GM12864 (cell line): ENCODE results near the gene ZNF165.
"Not testable (repeated sequence)": the region's sequence is repeated elsewhere in the genome, so short reads cannot be mapped to it uniquely, and the experiment has no call there.

ENCODE experiments used
- DNase-seq: peaks from one replicate; pipeline ENCODE4 v3.0.0-alpha.2; 2011; ENCODE audit warnings: low read depth
- H3K4me3 ChIP-seq: 2 replicates; pipeline ENCODE4 v1.5.1; 2011; ENCODE audit warnings: mild to moderate bottlenecking, low read depth, low read length, control low read depth
- TF ChIP-seq, protein P1 (sequence below): IDR thresholded peaks from 2 replicates; pipeline ENCODE4 v1.5.1; 2011; ENCODE audit warnings: low read depth, mild to moderate bottlenecking, moderate library complexity, low read length, control low read depth, inconsistent platforms; ENCODE audit errors: missing control alignments

ZNF165 gene

DNA sequence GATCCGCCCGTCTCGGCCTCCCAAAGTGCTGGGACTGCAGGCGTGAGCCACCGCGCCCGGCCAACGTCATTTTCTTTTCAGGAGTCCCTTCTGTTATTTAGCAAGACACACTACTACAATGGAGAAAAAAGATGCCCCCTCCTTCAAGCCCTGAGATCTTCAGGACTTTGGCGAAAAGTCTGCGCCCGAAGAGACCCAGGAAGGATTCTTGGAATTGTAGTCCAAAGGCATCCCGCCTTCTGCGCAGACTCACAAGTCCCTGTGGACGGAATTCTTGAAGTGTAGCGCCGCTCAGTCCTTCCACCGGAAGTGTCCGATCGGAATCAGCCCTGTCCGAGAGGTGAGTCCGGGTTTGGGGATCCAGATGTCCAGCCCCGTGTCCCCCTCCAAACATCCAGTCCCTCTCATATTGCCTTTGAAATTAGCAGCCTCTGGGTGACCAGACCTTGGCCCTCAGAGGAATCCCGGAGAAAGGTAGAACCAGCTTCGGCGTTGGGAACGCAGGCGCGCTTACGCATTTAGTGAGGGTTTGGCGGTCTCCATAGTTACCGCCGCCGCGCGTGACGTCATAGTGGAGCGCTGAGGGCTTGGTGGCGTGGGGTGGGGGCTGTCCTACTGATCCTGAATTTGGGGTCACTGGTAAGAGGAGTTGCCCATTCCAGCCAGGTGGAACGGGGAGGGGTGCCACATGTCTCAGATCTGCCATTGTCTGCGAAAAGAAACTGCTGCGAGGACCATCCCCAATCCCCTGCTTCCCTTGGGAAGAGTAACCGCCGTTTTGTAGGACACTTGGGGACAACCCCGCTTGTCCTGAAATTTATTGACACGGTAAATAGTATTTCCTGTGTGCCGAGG is 490 bp downstream of the ZNF165 start:
- H3K4me3 ChIP-seq, result peak overlapping the region; percentile 87
- TF ChIP-seq, protein P1, sequence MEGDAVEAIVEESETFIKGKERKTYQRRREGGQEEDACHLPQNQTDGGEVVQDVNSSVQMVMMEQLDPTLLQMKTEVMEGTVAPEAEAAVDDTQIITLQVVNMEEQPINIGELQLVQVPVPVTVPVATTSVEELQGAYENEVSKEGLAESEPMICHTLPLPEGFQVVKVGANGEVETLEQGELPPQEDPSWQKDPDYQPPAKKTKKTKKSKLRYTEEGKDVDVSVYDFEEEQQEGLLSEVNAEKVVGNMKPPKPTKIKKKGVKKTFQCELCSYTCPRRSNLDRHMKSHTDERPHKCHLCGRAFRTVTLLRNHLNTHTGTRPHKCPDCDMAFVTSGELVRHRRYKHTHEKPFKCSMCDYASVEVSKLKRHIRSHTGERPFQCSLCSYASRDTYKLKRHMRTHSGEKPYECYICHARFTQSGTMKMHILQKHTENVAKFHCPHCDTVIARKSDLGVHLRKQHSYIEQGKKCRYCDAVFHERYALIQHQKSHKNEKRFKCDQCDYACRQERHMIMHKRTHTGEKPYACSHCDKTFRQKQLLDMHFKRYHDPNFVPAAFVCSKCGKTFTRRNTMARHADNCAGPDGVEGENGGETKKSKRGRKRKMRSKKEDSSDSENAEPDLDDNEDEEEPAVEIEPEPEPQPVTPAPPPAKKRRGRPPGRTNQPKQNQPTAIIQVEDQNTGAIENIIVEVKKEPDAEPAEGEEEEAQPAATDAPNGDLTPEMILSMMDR, result no peak
- DNase-seq, result peak; percentile 93

DNA sequence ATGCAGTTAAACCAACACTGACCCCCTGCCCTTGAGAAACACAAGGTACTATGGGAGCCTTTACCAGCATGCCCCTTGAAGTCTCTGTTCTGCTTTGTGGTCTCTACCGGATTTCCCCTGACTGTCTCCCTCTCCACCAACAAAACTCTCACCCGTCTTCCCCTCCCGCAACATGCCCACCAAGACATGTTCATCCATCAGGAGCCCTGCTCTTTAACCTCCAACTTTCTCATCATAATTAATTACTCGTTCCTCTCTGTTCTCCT is 1.1 kb downstream of the ZNF165 start:
- DNase-seq, result peak; percentile 55
- peak overlapping the region; percentile 87 for H3K4me3 ChIP-seq
- TF ChIP-seq, protein P1, result no peak

DNA sequence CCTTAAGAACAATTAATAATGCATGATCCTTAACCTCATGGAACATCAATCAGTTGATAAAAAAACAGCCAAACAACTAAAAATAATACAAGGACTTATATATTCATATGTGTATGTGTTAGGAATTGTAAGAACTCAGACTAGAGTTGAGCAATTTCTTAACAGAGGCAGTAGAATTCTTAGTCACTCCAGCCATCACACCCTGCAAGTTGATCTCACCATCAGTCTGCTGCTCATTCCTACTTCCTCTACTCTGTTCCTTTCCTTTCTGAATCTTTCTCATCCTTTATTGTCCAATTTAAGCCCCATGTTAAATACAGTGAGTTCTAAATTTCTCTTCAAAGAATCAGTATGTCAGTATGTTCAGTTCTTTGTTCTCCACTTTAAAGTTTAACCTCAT is 2.6 kb downstream of the ZNF165 start:
- no peak overlapping the region for H3K4me3 ChIP-seq
- no peak for DNase-seq
- TF ChIP-seq, protein P1, result no peak

DNA sequence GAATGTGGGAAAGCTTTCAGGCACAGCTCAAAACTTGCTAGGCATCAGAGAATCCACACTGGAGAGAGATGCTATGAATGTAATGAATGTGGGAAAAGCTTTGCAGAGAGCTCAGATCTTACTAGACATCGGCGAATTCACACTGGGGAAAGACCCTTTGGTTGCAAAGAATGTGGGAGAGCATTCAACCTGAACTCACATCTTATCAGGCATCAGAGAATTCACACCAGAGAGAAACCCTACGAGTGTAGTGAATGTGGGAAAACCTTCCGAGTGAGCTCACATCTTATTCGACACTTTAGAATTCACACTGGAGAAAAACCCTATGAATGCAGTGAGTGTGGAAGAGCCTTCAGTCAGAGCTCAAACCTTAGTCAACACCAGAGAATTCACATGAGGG is 8.7 kb downstream of the ZNF165 start:
- TF ChIP-seq, protein P1, result no peak
- H3K4me3 ChIP-seq, result no peak overlapping the region
- no peak for DNase-seq

DNA sequence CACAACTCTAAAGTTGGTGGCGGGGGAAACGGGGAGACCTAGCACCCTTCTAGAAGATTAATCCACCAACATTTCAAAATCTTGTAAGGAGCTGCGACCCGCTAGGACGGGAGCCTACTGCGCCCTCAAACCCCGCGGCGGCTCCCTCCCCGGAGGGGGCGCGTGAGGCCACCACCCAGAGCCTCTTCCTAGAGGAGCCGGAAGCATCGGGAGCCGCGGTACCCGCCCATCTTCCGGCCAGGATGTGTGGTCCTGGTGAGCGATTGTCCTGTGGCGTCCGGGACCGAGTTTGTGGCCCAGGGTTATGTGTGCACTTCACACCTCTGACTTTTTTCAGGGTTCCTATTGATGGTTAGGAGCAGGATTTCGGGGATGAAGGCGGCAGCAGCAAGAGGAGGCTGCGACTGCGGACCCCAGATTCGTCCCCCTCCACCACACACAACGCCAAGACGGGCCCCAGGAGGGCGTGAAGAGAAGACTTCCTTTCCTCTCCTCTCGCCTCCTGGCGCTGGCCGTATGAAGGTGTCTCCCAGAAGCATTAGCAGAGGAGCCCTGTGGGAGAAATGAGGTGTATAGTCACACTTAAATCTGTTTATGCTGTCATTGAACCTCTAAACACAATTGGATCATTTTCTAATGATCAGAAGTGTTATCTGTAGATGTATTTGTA is 10.7 kb downstream of the ZNF165 start:
- TF ChIP-seq, protein P1, result no peak
- no peak overlapping the region for H3K4me3 ChIP-seq
- DNase-seq, result no peak

DNA sequence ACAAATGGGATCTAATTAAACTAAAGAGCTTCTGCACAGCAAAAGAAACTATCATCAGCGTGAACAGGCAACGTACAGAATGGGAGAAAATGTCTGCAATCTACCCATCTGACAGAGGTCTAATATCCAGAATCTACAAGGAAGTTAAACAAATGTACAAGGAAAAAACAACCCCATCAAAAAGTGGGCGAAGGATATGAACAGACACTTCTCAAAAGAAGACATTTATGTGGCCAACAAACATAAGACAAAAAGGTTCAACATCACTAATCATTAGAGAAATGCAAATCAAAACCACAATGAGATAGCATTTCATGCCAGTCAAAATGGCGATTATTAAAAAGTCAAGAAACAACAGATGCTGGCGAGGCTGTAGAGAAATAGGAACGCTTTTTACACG is 21.9 kb downstream of the ZNF165 start:
- not testable (repeated sequence) for DNase-seq, H3K4me3 ChIP-seq

DNA sequence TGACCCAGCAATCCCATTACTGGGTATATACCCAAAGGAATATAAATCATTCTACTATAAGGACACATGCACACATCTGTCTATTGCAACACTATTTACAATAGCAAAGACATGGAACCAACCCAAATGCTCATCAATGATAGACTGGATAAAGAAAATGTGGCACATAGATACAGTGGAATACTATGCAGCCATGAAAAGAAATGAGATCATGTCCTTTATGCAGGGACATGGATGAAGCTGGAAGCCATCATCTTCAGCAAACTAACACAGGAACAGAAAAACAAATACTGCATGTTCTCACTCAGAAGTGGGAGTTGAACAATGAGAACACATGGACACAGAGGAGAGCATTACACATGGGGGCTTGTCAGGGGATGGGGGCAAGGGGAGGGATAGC is 22.3 kb downstream of the ZNF165 start:
- DNase-seq, H3K4me3 ChIP-seq: not testable (repeated sequence)
